Measurements from ENCODE around the gene P2RY10.

P2RY10 gene, protein sequence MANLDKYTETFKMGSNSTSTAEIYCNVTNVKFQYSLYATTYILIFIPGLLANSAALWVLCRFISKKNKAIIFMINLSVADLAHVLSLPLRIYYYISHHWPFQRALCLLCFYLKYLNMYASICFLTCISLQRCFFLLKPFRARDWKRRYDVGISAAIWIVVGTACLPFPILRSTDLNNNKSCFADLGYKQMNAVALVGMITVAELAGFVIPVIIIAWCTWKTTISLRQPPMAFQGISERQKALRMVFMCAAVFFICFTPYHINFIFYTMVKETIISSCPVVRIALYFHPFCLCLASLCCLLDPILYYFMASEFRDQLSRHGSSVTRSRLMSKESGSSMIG

DNA sequence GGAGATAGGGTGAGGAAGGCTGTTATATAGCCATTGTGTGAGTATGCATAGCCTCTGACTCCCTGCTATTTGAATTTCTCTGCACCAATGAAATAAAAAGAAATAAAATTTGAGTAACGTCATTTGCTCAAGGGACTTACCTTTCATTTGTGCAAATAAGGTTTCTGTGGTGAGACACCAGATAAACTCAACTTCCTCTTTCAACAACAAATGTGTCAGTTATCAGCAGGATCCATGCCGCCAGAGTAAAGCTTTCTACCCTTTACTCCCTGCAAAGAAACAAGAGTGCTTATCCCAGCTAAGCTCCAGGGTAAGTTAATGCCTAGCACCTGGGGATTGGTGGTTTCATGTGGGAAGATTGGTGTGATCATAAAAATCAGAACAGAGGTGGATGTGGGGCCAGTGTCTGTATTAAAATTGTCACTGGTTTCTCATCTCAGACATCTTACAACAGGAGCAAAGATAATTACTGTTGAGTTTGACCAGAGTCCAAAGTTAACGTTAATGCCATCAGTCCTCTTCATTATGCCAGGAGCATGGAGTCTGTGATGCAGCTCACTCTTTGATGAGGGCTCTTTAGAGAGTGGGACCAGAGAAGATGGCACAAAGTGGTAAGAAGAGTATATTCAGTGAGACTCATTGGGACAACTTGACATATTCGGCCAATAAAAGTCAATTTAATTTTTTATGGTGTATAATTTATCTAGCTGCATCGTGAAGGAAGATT, at the start of gene P2RY10:
Gene P2RY10, plus strand, starts transcription at position 206 of the 727 bp plus-strand sequence. CDS start 15,130 bp downstream, outside the sequence.
- Mint-ChIP-seq H3K9me3 (peaks cover 4% of the 10 kb centered on the region), H3K27me3 (no peaks in the 10 kb centered on the region), H3K27ac (peak within 1 kb of the TSS; percentile 99), H3K36me3 (peaks cover 35% of the 10 kb centered on the region), H3K4me3 (peak within 1 kb of the TSS; percentile 97), H3K4me1 (peaks cover 54% of the 10 kb centered on the region)
- DNase-seq = peak; percentile 49
- CTCF ChIA-PET = no interaction called here

DNA sequence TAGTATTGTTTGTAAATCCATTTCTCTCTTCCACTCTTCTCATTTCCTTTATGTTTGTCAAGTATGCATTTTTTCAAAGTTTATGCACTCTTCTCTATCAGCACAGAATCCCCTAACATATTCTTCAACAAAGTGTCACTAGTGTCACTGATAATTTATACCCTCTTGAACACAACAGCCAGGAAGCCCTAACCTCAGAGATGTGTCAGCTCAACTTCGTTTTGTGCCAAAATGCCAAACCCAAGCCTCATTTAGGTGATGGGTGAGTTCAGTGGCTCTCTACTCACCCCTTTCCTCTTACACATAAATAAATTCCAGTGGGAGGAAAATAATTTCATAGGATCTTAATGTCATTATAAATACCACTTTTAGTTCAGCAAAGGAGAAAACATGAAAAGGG, 22.4 kb upstream of the P2RY10 start:
- H3K27me3 Mint-ChIP-seq = no peaks in the 10 kb centered on the region
- no peak overlapping the region for H3K27ac Mint-ChIP-seq
- no peaks in the 10 kb centered on the region for H3K36me3 Mint-ChIP-seq
- no peak for DNase-seq
- H3K4me3 Mint-ChIP-seq = no peak overlapping the region
- H3K9me3 Mint-ChIP-seq = peaks cover 6% of the 10 kb centered on the region
- peaks cover 8% of the 10 kb centered on the region for H3K4me1 Mint-ChIP-seq
- CTCF ChIA-PET = no interaction called here

DNA sequence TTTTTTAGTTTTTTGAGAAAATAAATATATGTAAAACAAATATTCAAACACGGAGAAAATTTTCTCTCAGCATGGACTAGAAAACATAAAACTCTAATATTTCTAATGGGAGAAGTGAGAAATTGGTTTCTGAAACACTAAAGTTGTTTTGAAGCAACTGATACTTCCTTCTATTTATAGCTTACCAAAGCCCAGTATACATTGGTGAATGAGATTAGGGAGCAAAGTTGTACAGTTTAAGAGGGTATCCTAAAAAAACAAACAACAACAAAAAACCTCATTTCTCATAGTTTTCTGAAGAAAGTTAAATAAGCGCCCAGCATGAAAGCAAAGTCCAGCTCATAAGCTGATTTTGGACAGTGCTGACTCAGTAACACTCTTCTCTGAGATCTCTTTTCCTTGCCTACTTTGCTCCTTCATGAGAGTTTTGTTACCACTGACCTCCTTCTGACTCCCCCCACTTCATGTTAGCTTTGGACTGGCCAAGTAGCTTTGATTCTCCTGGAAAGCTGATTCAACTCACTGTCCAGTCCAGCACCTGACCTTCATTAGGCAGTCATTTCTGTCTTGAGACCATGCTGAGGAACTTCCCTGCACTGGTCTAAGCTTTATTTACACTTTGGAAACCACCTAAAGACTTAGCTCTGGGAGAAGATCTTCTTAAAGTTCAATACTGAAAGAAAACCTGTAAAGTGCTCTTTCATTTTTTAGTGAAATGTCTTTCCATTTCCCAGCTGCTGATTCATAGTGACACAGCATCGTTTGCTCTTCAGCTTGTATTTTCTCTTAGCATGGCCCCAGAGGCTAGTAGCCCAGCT, 21.8 kb upstream of the P2RY10 start:
- Mint-ChIP-seq H3K27me3 (no peaks in the 10 kb centered on the region), H3K4me1 (peaks cover 8% of the 10 kb centered on the region), H3K36me3 (no peaks in the 10 kb centered on the region), H3K9me3 (peaks cover 9% of the 10 kb centered on the region), H3K4me3 (no peak overlapping the region), H3K27ac (no peak overlapping the region)
- CTCF ChIA-PET = no interaction called here
- DNase-seq = no peak

DNA sequence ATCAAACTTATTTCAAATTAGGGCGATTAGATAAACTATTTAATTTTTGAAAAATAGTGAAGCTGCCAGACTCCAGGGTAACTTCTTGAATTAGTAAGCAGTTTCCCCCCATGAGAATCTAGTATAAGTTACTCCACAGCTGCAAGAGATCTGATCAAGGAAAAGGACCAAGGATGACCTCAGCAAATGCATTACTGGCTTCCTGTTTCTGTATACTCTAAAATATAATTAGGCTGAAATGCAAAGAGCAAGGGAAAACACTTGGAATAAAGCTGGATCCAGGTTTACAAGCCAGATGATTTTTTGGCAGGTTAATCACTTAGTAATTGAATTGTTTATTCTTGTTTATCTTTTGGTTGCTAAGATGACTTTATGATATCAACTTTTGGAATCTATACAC, 13.4 kb upstream of the P2RY10 start:
- CTCF ChIA-PET = no interaction called here
- H3K27ac Mint-ChIP-seq = no peak overlapping the region
- H3K4me3 Mint-ChIP-seq = no peak overlapping the region
- no peak for DNase-seq
- no peaks in the 10 kb centered on the region for H3K4me1 Mint-ChIP-seq
- no peaks in the 10 kb centered on the region for H3K36me3 Mint-ChIP-seq
- no peaks in the 10 kb centered on the region for H3K27me3 Mint-ChIP-seq
- peaks cover 10% of the 10 kb centered on the region for H3K9me3 Mint-ChIP-seq

DNA sequence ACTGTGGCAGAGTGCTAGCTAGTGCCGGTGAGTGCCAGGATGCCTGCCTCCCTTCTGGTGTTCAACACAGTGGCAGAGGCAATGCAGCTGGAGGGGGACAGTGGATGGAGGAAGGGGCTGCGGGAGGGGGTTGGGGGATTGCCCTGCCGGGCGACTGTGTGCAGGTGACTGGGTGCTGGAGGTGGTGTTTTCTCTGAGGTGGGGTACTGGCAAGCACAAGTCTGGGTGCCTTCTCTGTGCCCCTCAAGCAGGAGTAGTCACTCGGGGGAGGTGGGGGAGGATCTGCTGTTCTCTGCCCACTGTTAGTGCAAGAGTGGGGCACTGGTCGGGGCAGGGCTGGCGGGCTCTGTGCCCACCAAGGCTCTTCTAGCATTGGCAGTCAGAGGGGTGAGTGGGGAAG, 10.3 kb upstream of the P2RY10 start:
- CTCF ChIA-PET = no interaction called here
- Mint-ChIP-seq H3K9me3 (peaks cover 15% of the 10 kb centered on the region), H3K4me3 (no peak overlapping the region), H3K4me1 (no peaks in the 10 kb centered on the region), H3K27ac (no peak overlapping the region), H3K36me3 (peaks cover 4% of the 10 kb centered on the region), H3K27me3 (no peaks in the 10 kb centered on the region)
- no peak for DNase-seq

DNA sequence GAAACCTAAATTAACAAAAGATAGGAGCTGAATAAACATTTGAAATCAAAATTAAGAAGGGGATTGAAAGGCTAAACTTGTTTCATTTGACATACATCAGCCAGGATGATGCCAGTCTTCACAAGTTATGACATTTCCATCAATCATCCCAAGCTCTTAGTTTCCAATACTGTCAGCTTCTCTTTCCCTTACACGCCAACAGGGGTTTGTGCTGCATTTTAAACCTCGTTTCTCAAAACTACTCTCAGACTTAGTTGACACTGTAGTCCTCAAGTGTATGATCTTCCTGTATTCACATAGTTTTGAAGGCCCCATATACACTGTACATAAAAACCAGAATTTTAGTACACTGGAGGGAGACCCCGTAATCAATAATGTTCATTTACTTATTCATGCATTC, 840 bp upstream of the P2RY10 start:
- DNase-seq = no peak
- Mint-ChIP-seq H3K9me3 (peaks cover 5% of the 10 kb centered on the region), H3K4me1 (peaks cover 44% of the 10 kb centered on the region), H3K4me3 (no peak overlapping the region), H3K27me3 (no peaks in the 10 kb centered on the region), H3K36me3 (peaks cover 29% of the 10 kb centered on the region), H3K27ac (peak overlapping the region; percentile 99)
- CTCF ChIA-PET = no interaction called here

DNA sequence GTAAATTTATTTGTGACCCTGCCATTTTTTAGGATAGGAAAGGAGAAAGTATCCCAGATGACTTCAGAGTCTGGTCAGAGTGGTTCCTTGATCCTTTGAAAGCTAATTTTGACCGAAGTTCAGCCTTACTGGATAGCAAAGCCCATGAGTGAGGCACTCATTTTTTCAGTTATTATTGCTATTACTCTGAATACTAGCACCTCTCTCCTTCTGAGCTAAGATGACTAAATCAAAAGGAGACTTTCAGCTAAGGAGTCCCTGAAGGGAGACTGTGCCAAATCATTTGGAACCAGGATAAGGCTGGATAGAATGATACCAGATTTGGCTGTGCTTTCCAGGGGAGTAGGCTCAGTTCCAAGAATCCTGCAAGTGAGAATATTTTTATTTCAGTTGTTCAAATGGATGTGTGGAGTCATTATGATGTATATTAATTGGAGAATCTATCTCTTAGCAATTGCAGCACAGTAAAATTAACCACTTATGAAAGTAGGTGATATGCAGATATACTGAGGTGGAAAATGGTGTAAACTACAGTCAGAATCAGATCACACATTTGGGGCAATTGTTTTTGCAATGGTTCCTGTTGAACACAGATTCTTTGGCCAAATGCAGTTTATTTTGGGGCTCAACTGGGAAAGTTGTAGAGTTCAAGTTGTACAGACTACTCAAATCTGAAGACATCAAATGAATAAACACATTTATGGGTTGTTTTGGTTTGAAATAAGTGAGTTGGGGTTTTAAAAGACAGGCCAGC, 1.2 kb downstream of the P2RY10 start:
- Mint-ChIP-seq H3K27ac (peak overlapping the region; percentile 99), H3K4me1 (peaks cover 63% of the 10 kb centered on the region), H3K36me3 (peaks cover 44% of the 10 kb centered on the region), H3K4me3 (peak overlapping the region; percentile 97), H3K27me3 (no peaks in the 10 kb centered on the region), H3K9me3 (peaks cover 4% of the 10 kb centered on the region)
- DNase-seq = no peak
- CTCF ChIA-PET = no interaction called here

DNA sequence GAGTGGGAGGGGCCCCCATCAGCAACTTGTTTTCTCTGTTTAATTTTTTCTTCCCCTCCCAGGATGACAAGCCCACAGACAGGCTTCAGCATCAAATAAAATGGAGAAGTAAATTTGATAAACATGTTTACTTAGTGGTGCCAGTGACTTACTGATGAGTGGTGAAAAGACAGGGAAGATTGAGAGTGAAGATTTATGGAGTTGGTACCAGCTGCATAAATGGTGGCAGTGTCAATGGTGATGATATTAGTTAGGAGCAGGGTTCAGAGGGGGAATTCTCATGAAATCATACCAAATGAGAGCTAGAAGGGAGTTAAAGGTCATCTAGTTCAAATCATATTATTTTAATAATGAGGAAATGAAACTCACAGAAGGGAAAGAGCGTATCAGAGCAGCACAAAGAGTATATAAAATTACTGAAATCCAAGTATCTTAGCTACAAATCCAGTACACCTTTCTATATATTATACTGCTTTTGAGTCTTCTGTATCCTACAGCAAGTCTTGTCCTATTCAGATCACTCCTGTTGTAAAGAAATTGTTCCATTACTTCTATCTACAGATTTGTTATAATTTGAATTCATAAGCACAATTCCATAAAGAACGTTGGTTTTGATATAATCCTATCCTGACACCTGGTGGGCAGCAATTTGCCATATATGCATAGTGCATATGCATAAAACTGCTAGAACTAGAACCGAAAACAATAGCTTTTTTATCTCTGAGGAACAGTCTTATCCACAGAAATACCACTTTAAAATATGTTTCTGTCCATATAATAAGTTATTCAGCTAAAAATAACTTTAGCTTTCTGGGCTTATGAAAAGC, 5.0 kb downstream of the P2RY10 start:
- no peaks in the 10 kb centered on the region for H3K9me3 Mint-ChIP-seq
- CTCF ChIA-PET = interaction anchor here (1.3 kb wide), 1 partner anchor 463 kb away, joined by 4 read pairs; no protein-coding TSS in a partner anchor
- no peaks in the 10 kb centered on the region for H3K27me3 Mint-ChIP-seq
- peaks cover 66% of the 10 kb centered on the region for H3K4me1 Mint-ChIP-seq
- H3K27ac Mint-ChIP-seq = peak overlapping the region; percentile 76
- peak overlapping the region; percentile 67 for H3K4me3 Mint-ChIP-seq
- no peak for DNase-seq
- H3K36me3 Mint-ChIP-seq = peaks cover 70% of the 10 kb centered on the region

DNA sequence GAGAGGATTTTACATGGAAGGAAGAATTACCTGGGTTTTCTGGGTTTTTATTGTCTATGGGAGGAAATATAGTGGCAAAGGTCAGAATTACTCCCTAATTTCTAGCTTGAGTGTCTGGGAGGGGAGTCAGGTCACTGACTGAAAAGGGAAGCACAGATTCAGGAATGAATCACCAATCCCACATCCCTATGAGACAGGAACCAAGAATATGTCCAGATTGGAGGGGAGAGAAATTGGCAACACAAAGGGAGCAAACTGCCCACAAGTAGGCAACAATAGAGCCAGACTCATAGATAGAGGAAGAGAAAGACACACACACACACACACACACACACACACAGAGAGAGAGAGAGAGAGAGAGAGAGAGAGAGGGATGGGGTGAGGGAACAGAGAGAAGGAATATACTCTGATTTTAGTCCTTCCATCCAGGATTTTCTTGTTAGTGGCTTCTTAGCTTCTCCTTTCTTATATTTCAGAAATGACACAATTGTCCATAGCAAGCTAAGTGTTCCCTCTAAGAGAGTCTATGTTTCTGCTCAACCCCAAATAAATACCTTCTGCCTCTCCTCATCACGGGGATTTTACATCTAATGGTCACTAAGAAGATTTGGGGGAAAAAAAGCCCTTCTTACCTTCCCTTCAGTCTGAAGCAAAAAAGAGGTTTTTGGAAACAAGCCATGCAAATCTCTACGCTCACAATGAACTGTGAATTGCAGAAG, 12.0 kb downstream of the P2RY10 start:
- Mint-ChIP-seq H3K4me1 (peaks cover 63% of the 10 kb centered on the region), H3K36me3 (peaks cover 79% of the 10 kb centered on the region), H3K27ac (peak overlapping the region; percentile 72), H3K27me3 (no peaks in the 10 kb centered on the region), H3K4me3 (no peak overlapping the region), H3K9me3 (no peaks in the 10 kb centered on the region)
- no peak for DNase-seq
- CTCF ChIA-PET = interaction anchor here (0.5 kb wide), 1 partner anchor 397 kb away, joined by 4 read pairs; no protein-coding TSS in a partner anchor

DNA sequence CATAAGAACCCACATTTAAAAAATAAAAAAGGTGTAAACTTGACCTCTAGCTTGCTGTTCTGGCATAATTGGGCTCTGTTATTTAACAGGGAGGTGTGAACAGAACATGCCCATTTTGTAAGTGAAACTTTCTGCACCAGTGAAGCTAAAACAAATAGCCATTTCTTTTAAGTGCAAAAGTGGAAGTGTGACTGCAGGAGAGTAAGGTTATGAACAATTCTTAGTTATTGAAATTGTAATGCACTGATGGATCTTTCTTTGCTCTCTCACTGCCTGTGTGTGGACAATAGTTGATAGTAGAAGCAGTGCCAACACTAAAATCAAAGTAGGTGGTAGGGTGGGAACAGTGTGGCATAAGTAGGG, 12.6 kb downstream of the P2RY10 start:
- CTCF ChIA-PET = interaction anchor here (0.8 kb wide), 1 partner anchor 455 kb away, joined by 3 read pairs; no protein-coding TSS in a partner anchor
- Mint-ChIP-seq H3K27me3 (no peaks in the 10 kb centered on the region), H3K4me3 (no peak overlapping the region), H3K27ac (peak overlapping the region; percentile 52), H3K9me3 (no peaks in the 10 kb centered on the region), H3K36me3 (peaks cover 76% of the 10 kb centered on the region), H3K4me1 (peaks cover 62% of the 10 kb centered on the region)
- DNase-seq = no peak

DNA sequence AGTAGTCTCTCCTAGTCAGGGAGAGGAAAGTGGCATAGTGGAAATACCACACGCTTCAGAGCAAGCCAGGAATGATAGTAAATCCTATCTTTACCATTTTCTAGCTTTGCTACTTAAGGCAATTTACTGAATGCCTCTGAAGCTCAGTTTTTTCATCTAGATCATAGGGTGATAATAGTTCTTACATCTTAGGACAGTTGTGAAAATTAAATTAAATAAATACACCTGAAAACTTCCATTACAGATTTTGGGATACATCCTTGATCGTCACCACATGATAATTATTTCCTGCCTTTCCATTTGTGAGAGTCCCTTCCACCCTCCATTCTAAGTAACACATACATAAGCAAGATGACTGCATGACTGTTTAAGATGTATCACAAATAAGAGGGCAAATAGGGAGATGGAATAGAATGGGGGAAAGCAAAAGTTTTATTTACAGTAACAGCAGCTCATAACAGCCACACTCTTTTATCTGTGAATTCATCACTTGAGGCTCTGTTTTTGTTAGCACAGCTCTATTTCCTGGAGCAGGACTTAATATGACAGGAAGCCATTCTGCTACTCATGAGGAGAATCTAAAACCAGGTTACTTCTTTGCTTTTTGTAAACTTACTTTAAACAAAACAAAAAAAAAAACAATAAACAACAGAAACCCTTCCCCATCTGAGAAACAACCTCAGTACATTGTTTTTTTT, 13.4 kb downstream of the P2RY10 start:
- H3K27ac Mint-ChIP-seq = peak overlapping the region; percentile 52
- DNase-seq = no peak
- peaks cover 79% of the 10 kb centered on the region for H3K36me3 Mint-ChIP-seq
- H3K4me1 Mint-ChIP-seq = peaks cover 63% of the 10 kb centered on the region
- H3K27me3 Mint-ChIP-seq = no peaks in the 10 kb centered on the region
- CTCF ChIA-PET = interaction anchor here (0.8 to 1.1 kb wide), 2 partner anchors 123 to 454 kb away, joined by 3 read pairs; no protein-coding TSS in a partner anchor
- H3K4me3 Mint-ChIP-seq = no peak overlapping the region
- no peaks in the 10 kb centered on the region for H3K9me3 Mint-ChIP-seq

DNA sequence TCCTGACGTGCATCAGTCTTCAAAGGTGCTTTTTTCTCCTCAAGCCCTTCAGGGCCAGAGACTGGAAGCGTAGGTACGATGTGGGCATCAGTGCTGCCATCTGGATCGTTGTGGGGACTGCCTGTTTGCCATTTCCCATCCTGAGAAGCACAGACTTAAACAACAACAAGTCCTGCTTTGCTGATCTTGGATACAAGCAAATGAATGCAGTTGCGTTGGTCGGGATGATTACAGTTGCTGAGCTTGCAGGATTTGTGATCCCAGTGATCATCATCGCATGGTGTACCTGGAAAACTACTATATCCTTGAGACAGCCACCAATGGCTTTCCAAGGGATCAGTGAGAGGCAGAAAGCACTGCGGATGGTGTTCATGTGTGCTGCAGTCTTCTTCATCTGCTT, 15.7 kb downstream of the P2RY10 start:
- H3K4me1 Mint-ChIP-seq = peaks cover 53% of the 10 kb centered on the region

More for the DNA sequence above, 15.7 kb downstream of the P2RY10 start:
- peaks cover 69% of the 10 kb centered on the region for H3K36me3 Mint-ChIP-seq
- H3K27ac Mint-ChIP-seq = no peak overlapping the region
- no peak overlapping the region for H3K4me3 Mint-ChIP-seq
- DNase-seq = no peak
- H3K9me3 Mint-ChIP-seq = no peaks in the 10 kb centered on the region
- H3K27me3 Mint-ChIP-seq = no peaks in the 10 kb centered on the region
- CTCF ChIA-PET = no interaction called here
